Activated naive CD8-positive, alpha-beta T cell treated with anti-CD3 and anti-CD28 coated beads for 36 hours (primary cell): ENCODE measurements around the gene METTL24. TPM values are rescaled to one million over a fixed set of nuclear protein-coding genes. Genes with fewer than 3 reads are reported as not detected.
"Not testable (repeated sequence)": the region's sequence is repeated elsewhere in the genome, so short reads cannot be mapped to it uniquely, and the experiment has no call there.

ENCODE experiments used
- DNase-seq: peaks from one replicate; pipeline ENCODE4 v3.0.0; 2021
- H3K27ac Mint-ChIP-seq: one replicate; pipeline ENCODE4 v1.8.0; 2022; ENCODE audit warnings: mild to moderate bottlenecking, moderate library complexity, mixed read lengths
- H3K27me3 Mint-ChIP-seq: one replicate; pipeline ENCODE4 v1.8.0; 2022; ENCODE audit warnings: mild to moderate bottlenecking, mixed read lengths
- H3K36me3 Mint-ChIP-seq: one replicate; pipeline ENCODE4 v1.8.0; 2021; ENCODE audit warnings: mild to moderate bottlenecking, mixed read lengths
- H3K4me1 Mint-ChIP-seq: one replicate; pipeline ENCODE4 v1.8.0; 2021; ENCODE audit warnings: mixed read lengths
- H3K4me3 Mint-ChIP-seq: one replicate; pipeline ENCODE4 v1.8.0; 2022; ENCODE audit warnings: mild to moderate bottlenecking, moderate library complexity, mixed read lengths
- H3K9me3 Mint-ChIP-seq: one replicate; pipeline ENCODE4 v1.8.0; 2022; ENCODE audit warnings: mixed read lengths
- total RNA-seq, 2 experiments: library from RNA; stranded (reverse); gene quantifications; one replicate each; pipeline ENCODE4 v1.2.3, GENCODE V29; 2021

METTL24 gene
- total RNA-seq, 2 experiments from 2014 or later: 0.26 to 0.27 TPM

- Mint-ChIP-seq H3K27ac (no peak overlapping the region), H3K9me3 (peaks cover 10% of the 10 kb centered on the region), H3K4me1 (no peaks in the 10 kb centered on the region), H3K4me3 (no peak overlapping the region), H3K36me3 (no peaks in the 10 kb centered on the region), H3K27me3 (no peaks in the 10 kb centered on the region)
- DNase-seq: no peak
These were observed 70.4 kb downstream of the METTL24 start for GRCh38 chr6:110287462-110288341.

GRCh38 chr6:110285306-110286060 is 72.7 kb downstream of the METTL24 start:
- Mint-ChIP-seq H3K36me3 (no peaks in the 10 kb centered on the region), H3K27ac (no peak overlapping the region), H3K4me1 (no peaks in the 10 kb centered on the region), H3K4me3 (no peak overlapping the region), H3K27me3 (no peaks in the 10 kb centered on the region), H3K9me3 (peaks cover 6% of the 10 kb centered on the region)
- no peak for DNase-seq

- Mint-ChIP-seq H3K9me3 (peaks cover 5% of the 10 kb centered on the region), H3K27me3 (no peaks in the 10 kb centered on the region), H3K36me3 (no peaks in the 10 kb centered on the region), H3K4me3 (no peak overlapping the region), H3K4me1 (no peaks in the 10 kb centered on the region), H3K27ac (no peak overlapping the region)
- DNase-seq: no peak
These were observed 73.3 kb downstream of the METTL24 start for GRCh38 chr6:110284855-110285254.

- Mint-ChIP-seq H3K4me3 (no peak overlapping the region), H3K4me1 (no peaks in the 10 kb centered on the region), H3K9me3 (peaks cover 6% of the 10 kb centered on the region), H3K36me3 (no peaks in the 10 kb centered on the region), H3K27ac (no peak overlapping the region), H3K27me3 (no peaks in the 10 kb centered on the region)
- no peak for DNase-seq
These were observed 74.5 kb downstream of the METTL24 start for GRCh38 chr6:110283657-110284056.

- no peak overlapping the region for H3K4me3 Mint-ChIP-seq
- no peaks in the 10 kb centered on the region for H3K27me3 Mint-ChIP-seq
- no peak overlapping the region for H3K27ac Mint-ChIP-seq
- H3K9me3 Mint-ChIP-seq: peaks cover 6% of the 10 kb centered on the region
- H3K36me3 Mint-ChIP-seq: no peaks in the 10 kb centered on the region
- DNase-seq: no peak
- H3K4me1 Mint-ChIP-seq: no peaks in the 10 kb centered on the region
These were observed 75.7 kb downstream of the METTL24 start for GRCh38 chr6:110282412-110282811.

GRCh38 chr6:110277100-110277665 is 81.0 kb downstream of the METTL24 start:
- Mint-ChIP-seq H3K9me3 (peaks cover 6% of the 10 kb centered on the region), H3K27ac (no peak overlapping the region), H3K4me1 (no peaks in the 10 kb centered on the region), H3K4me3 (no peak overlapping the region), H3K36me3 (peaks cover 2% of the 10 kb centered on the region), H3K27me3 (no peaks in the 10 kb centered on the region)
- no peak for DNase-seq

GRCh38 chr6:110272781-110273180 is 85.4 kb downstream of the METTL24 start:
- H3K36me3 Mint-ChIP-seq, H3K27ac Mint-ChIP-seq, H3K4me1 Mint-ChIP-seq, H3K4me3 Mint-ChIP-seq, H3K9me3 Mint-ChIP-seq, H3K27me3 Mint-ChIP-seq, DNase-seq: not testable (repeated sequence)

- Mint-ChIP-seq H3K4me1 (no peaks in the 10 kb centered on the region), H3K36me3 (peaks cover 2% of the 10 kb centered on the region), H3K9me3 (peaks cover 6% of the 10 kb centered on the region), H3K27ac (no peak overlapping the region), H3K27me3 (no peaks in the 10 kb centered on the region), H3K4me3 (no peak overlapping the region)
- no peak for DNase-seq
These were observed 86.5 kb downstream of the METTL24 start for GRCh38 chr6:110271732-110272022.

- H3K27me3 Mint-ChIP-seq: no peaks in the 10 kb centered on the region
- peaks cover 7% of the 10 kb centered on the region for H3K9me3 Mint-ChIP-seq
- no peak overlapping the region for H3K4me3 Mint-ChIP-seq
- H3K27ac Mint-ChIP-seq: no peak overlapping the region
- no peaks in the 10 kb centered on the region for H3K36me3 Mint-ChIP-seq
- H3K4me1 Mint-ChIP-seq: no peaks in the 10 kb centered on the region
- DNase-seq: no peak
These were observed 88.0 kb downstream of the METTL24 start for GRCh38 chr6:110270165-110270564.

GRCh38 chr6:110269623-110270022 is 88.5 kb downstream of the METTL24 start:
- DNase-seq: no peak
- Mint-ChIP-seq H3K9me3 (peaks cover 7% of the 10 kb centered on the region), H3K27me3 (no peaks in the 10 kb centered on the region), H3K4me1 (no peaks in the 10 kb centered on the region), H3K36me3 (no peaks in the 10 kb centered on the region), H3K27ac (no peak overlapping the region), H3K4me3 (no peak overlapping the region)

- peaks cover 7% of the 10 kb centered on the region for H3K9me3 Mint-ChIP-seq
- no peak overlapping the region for H3K27ac Mint-ChIP-seq
- DNase-seq: no peak
- H3K4me3 Mint-ChIP-seq: no peak overlapping the region
- H3K4me1 Mint-ChIP-seq: no peaks in the 10 kb centered on the region
- H3K36me3 Mint-ChIP-seq: no peaks in the 10 kb centered on the region
- H3K27me3 Mint-ChIP-seq: no peaks in the 10 kb centered on the region
These were observed 91.2 kb downstream of the METTL24 start for GRCh38 chr6:110266996-110267395.

- H3K27me3 Mint-ChIP-seq: no peaks in the 10 kb centered on the region
- H3K4me3 Mint-ChIP-seq: no peak overlapping the region
- peaks cover 17% of the 10 kb centered on the region for H3K9me3 Mint-ChIP-seq
- H3K4me1 Mint-ChIP-seq: no peaks in the 10 kb centered on the region
- no peak for DNase-seq
- H3K27ac Mint-ChIP-seq: no peak overlapping the region
- no peaks in the 10 kb centered on the region for H3K36me3 Mint-ChIP-seq
These were observed 92.9 kb downstream of the METTL24 start for GRCh38 chr6:110265273-110265672.

GRCh38 chr6:110256366-110256765 is 101.8 kb downstream of the METTL24 start:
- Mint-ChIP-seq H3K27ac (no peak overlapping the region), H3K4me1 (no peaks in the 10 kb centered on the region), H3K36me3 (peaks cover 3% of the 10 kb centered on the region), H3K27me3 (no peaks in the 10 kb centered on the region), H3K9me3 (peaks cover 18% of the 10 kb centered on the region), H3K4me3 (no peak overlapping the region)
- no peak for DNase-seq

- peak; percentile 3 for DNase-seq
- no peaks in the 10 kb centered on the region for H3K27me3 Mint-ChIP-seq
- H3K4me3 Mint-ChIP-seq: no peak overlapping the region
- H3K27ac Mint-ChIP-seq: no peak overlapping the region
- H3K4me1 Mint-ChIP-seq: no peaks in the 10 kb centered on the region
- H3K36me3 Mint-ChIP-seq: peaks cover 4% of the 10 kb centered on the region
- H3K9me3 Mint-ChIP-seq: peaks cover 15% of the 10 kb centered on the region
These were observed 102.9 kb downstream of the METTL24 start for GRCh38 chr6:110255211-110255750.

GRCh38 chr6:110250838-110251237 is 107.3 kb downstream of the METTL24 start:
- H3K27ac Mint-ChIP-seq: no peak overlapping the region
- H3K9me3 Mint-ChIP-seq: peaks cover 3% of the 10 kb centered on the region
- no peak for DNase-seq
- H3K4me3 Mint-ChIP-seq: no peak overlapping the region
- peaks cover 1% of the 10 kb centered on the region for H3K36me3 Mint-ChIP-seq
- no peaks in the 10 kb centered on the region for H3K27me3 Mint-ChIP-seq
- no peaks in the 10 kb centered on the region for H3K4me1 Mint-ChIP-seq
